ENCODE data around the gene ABITRAM. TPM values are rescaled to one million over a fixed set of nuclear protein-coding genes. Genes with fewer than 3 reads are reported as not detected.

The ABITRAM gene
- total and polyA plus RNA-seq, 2 of the 13 experiments (the other 11 are each of a cell fraction or from before 2014, with no cell fraction given) = 10.2 to 21.6 TPM

DNA sequence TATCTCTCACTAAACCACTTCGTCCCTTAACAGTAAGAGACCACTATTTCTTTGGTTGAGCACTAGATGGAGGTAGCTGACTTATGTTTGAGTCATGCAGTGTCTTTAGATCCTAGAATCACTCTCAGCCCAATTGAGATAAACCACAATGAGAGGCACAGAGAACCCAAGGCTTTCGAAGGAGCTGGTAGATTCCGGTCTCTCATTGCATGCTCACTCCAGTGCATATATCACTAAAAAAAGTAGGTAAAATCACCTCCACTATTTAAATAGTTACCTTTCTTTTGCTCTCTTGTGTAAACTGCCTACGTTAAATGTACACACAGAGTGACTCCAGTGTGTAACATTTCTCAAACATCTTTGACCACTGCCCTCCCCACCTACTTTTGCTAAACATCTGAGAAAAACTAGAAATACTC, 44.5 kb upstream of the ABITRAM start (continued):
- TF ChIP-seq, protein P1, sequence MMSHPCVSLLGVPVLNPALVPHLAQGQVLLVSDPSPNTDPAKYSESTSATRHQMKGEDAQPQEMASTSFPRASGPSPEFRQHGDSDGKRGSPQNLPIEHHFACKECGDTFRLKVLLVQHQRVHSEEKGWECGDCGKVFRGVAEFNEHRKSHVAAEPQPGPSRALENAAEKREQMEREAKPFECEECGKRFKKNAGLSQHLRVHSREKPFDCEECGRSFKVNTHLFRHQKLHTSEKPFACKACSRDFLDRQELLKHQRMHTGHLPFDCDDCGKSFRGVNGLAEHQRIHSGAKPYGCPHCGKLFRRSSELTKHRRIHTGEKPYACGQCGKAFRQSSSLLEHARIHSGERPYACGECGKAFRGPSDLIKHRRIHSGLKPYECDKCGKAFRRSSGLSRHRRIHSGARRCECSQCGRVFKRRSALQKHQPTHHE (CRISPR knock-in tag; IDR thresholded peaks at IDR 0.05; ENCODE audit: borderline replicate concordance) = no peak
- TF ChIP-seq ZNF224 (CRISPR knock-in tag; IDR thresholded peaks at IDR 0.05) (no peak), HNF4G (IDR thresholded peaks at IDR 0.05; ENCODE audit: borderline replicate concordance, low read depth, low read length) (peak; percentile 12; the same call in 1 of the 2 replicates), HNF4G (CRISPR knock-in tag; IDR thresholded peaks at IDR 0.05; ENCODE audit: borderline replicate concordance, low read depth) (no peak), NCOR1 (IDR thresholded peaks at IDR 0.05; ENCODE audit: borderline replicate concordance, low read length) (no peak), ADNP (CRISPR knock-in tag; IDR thresholded peaks at IDR 0.05) (no peak), ZNF788 (CRISPR knock-in tag; IDR thresholded peaks at IDR 0.05; ENCODE audit: borderline replicate concordance) (no peak), ZBTB7B (CRISPR knock-in tag; IDR thresholded peaks at IDR 0.05) (no peak), FOSL1 (CRISPR knock-in tag; IDR thresholded peaks at IDR 0.05; ENCODE audit: borderline replicate concordance) (no peak), NCOA1 (CRISPR knock-in tag; IDR thresholded peaks at IDR 0.05) (no peak), NFKBIZ (CRISPR knock-in tag; IDR thresholded peaks at IDR 0.05) (no peak), ZNF562 (CRISPR knock-in tag; IDR thresholded peaks at IDR 0.05; ENCODE audit: borderline replicate concordance) (no peak), ZNF543 (CRISPR knock-in tag; IDR thresholded peaks at IDR 0.05) (no peak), SOX13 (IDR thresholded peaks at IDR 0.05) (peak; percentile 22; the same call in 1 of the 2 replicates), SOX13 (CRISPR knock-in tag; conservative IDR thresholded peaks at IDR 0.05 in 1 of 2, IDR thresholded peaks at IDR 0.05 in 1 of 2) (peak in 1 of 2 experiments; percentile 78; a peak in 2 of 4 replicates), HDAC6 (IDR thresholded peaks at IDR 0.05; ENCODE audit: low read depth, low read length) (no peak), TBX2 (CRISPR knock-in tag; IDR thresholded peaks at IDR 0.05; ENCODE audit: borderline replicate concordance) (no peak), ZNF546 (CRISPR knock-in tag; conservative IDR thresholded peaks at IDR 0.05) (no peak)
- TF ChIP-seq, protein P2, sequence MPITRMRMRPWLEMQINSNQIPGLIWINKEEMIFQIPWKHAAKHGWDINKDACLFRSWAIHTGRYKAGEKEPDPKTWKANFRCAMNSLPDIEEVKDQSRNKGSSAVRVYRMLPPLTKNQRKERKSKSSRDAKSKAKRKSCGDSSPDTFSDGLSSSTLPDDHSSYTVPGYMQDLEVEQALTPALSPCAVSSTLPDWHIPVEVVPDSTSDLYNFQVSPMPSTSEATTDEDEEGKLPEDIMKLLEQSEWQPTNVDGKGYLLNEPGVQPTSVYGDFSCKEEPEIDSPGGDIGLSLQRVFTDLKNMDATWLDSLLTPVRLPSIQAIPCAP (CRISPR knock-in tag; IDR thresholded peaks at IDR 0.05; ENCODE audit: low read depth) = no peak
- TF ChIP-seq, protein P3, sequence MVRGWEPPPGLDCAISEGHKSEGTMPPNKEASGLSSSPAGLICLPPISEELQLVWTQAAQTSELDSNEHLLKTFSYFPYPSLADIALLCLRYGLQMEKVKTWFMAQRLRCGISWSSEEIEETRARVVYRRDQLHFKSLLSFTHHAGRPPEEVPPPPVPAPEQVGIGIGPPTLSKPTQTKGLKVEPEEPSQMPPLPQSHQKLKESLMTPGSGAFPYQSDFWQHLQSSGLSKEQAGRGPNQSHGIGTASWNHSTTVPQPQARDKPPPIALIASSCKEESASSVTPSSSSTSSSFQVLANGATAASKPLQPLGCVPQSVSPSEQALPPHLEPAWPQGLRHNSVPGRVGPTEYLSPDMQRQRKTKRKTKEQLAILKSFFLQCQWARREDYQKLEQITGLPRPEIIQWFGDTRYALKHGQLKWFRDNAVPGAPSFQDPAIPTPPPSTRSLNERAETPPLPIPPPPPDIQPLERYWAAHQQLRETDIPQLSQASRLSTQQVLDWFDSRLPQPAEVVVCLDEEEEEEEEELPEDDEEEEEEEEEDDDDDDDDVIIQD (CRISPR knock-in tag; IDR thresholded peaks at IDR 0.05; ENCODE audit: low read depth) = no peak
- TF ChIP-seq, protein P4, sequence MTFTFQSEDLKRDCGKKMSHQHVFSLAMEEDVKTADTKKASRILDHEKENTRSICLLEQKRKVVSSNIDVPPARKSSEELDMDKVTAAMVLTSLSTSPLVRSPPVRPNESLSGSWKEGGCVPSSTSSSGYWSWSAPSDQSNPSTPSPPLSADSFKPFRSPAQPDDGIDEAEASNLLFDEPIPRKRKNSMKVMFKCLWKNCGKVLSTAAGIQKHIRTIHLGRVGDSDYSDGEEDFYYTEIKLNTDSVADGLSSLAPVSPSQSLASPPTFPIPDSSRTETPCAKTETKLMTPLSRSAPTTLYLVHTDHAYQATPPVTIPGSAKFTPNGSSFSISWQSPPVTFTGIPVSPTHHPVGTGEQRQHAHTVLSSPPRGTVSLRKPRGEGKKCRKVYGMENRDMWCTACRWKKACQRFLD (CRISPR knock-in tag; IDR thresholded peaks at IDR 0.05; ENCODE audit: borderline replicate concordance) = no peak
- TF ChIP-seq, protein P5, sequence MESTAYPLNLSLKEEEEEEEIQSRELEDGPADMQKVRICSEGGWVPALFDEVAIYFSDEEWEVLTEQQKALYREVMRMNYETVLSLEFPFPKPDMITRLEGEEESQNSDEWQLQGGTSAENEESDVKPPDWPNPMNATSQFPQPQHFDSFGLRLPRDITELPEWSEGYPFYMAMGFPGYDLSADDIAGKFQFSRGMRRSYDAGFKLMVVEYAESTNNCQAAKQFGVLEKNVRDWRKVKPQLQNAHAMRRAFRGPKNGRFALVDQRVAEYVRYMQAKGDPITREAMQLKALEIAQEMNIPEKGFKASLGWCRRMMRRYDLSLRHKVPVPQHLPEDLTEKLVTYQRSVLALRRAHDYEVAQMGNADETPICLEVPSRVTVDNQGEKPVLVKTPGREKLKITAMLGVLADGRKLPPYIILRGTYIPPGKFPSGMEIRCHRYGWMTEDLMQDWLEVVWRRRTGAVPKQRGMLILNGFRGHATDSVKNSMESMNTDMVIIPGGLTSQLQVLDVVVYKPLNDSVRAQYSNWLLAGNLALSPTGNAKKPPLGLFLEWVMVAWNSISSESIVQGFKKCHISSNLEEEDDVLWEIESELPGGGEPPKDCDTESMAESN (CRISPR knock-in tag; conservative IDR thresholded peaks at IDR 0.05) = no peak
- TF ChIP-seq, protein P6, sequence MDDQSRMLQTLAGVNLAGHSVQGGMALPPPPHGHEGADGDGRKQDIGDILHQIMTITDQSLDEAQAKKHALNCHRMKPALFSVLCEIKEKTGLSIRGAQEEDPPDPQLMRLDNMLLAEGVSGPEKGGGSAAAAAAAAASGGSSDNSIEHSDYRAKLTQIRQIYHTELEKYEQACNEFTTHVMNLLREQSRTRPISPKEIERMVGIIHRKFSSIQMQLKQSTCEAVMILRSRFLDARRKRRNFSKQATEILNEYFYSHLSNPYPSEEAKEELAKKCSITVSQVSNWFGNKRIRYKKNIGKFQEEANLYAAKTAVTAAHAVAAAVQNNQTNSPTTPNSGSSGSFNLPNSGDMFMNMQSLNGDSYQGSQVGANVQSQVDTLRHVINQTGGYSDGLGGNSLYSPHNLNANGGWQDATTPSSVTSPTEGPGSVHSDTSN (CRISPR knock-in tag; IDR thresholded peaks at IDR 0.05; ENCODE audit: borderline replicate concordance) = no peak
